Activated effector memory CD4-positive, alpha-beta T cell treated with Interleukin-2 at 50 U/mL for 16 hours (primary cell): ENCODE measurements around the gene RHD.
"Not testable (repeated sequence)": the region's sequence is repeated elsewhere in the genome, so short reads cannot be mapped to it uniquely, and the experiment has no call there.

Experiments used
- DNase-seq: peaks from one replicate; pipeline ENCODE4 v3.0.0-alpha.2; 2020

RHD gene

GRCh38 chr1:25360596-25361581 lies 88.6 kb downstream of the RHD start:
- no peak for DNase-seq

GRCh38 chr1:25361901-25362300 lies 89.6 kb downstream of the RHD start:
- no peak for DNase-seq

GRCh38 chr1:25362634-25363559 lies 90.6 kb downstream of the RHD start:
- DNase-seq: not testable (repeated sequence)

GRCh38 chr1:25369241-25369640 lies 96.9 kb downstream of the RHD start:
- DNase-seq: no peak

- DNase-seq: not testable (repeated sequence)
Measured at GRCh38 chr1:25369691-25370271, 97.5 kb downstream of the RHD start.

GRCh38 chr1:25371757-25372156 lies 99.4 kb downstream of the RHD start:
- DNase-seq: not testable (repeated sequence)

GRCh38 chr1:25378367-25378766 lies 106.1 kb downstream of the RHD start:
- not testable (repeated sequence) for DNase-seq
